ENCODE data around the gene ZNF471.

DNA sequence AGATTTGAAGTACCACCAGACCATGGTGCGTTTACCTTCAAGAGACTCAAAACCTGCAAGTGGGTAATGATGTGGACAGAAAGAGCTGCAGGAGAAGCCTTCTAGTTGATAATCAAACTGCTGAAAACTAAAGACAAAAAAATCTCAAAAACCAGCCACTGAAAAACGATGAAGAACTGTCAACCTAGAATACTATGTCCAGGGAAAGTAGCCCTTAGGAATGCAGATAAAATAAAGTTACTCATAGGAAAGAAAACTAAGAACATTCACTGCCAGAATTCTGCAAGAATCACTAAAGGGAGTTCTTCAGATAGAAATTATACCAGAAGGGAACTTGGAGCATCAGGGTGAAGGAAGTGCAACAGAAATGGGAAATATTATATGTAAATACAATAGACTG, 64.9 kb downstream of the ZNF471 start:
- no peak for TF ChIP-seq POLR2A (IDR thresholded peaks at IDR 0.05)
- TF ChIP-seq, protein P1, sequence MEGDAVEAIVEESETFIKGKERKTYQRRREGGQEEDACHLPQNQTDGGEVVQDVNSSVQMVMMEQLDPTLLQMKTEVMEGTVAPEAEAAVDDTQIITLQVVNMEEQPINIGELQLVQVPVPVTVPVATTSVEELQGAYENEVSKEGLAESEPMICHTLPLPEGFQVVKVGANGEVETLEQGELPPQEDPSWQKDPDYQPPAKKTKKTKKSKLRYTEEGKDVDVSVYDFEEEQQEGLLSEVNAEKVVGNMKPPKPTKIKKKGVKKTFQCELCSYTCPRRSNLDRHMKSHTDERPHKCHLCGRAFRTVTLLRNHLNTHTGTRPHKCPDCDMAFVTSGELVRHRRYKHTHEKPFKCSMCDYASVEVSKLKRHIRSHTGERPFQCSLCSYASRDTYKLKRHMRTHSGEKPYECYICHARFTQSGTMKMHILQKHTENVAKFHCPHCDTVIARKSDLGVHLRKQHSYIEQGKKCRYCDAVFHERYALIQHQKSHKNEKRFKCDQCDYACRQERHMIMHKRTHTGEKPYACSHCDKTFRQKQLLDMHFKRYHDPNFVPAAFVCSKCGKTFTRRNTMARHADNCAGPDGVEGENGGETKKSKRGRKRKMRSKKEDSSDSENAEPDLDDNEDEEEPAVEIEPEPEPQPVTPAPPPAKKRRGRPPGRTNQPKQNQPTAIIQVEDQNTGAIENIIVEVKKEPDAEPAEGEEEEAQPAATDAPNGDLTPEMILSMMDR (IDR thresholded peaks at IDR 0.05) = no peak

Data from right lobe of liver (tissue), 4 donors.